Cardiac muscle cell (in vitro differentiated cells and primary cell): Measurements from ENCODE around the gene PRKCA. TPM values are rescaled to one million over a fixed set of nuclear protein-coding genes. Genes with fewer than 3 reads are reported as not detected.

Source experiments
- DNase-seq, 2 donors: peaks; one replicate each; pipeline versions ENCODE4 v3.0.0 to v3.0.0-alpha.2; 2010 to 2017; ENCODE audit warnings: low read depth in 1 of 2, low spot score in 1 of 2
- H3K27ac ChIP-seq: fragments of 200-600 bp; sonication (generic); 2 replicates; pipeline ENCODE4 v1.5.1; 2016
- H3K27me3 ChIP-seq: fragments of 200-600 bp; sonication (generic); 2 replicates; pipeline ENCODE4 v1.6.0; 2016; ENCODE audit warnings: control low read depth
- H3K36me3 ChIP-seq: fragments of 200-600 bp; sonication (generic); 2 replicates; pipeline ENCODE4 v1.5.1; 2016; ENCODE audit warnings: control low read depth
- H3K4me1 ChIP-seq: fragments of 200-600 bp; sonication (generic); 2 replicates; pipeline ENCODE4 v1.8.1; 2017; ENCODE audit warnings: low read depth, mild to moderate bottlenecking, mixed run types
- H3K4me3 ChIP-seq: fragments of 200-600 bp; sonication (generic); 2 replicates; pipeline ENCODE4 v1.5.1; 2016; ENCODE audit warnings: mild to moderate bottlenecking
- H3K9me3 ChIP-seq: fragments of 200-600 bp; sonication (generic); 2 replicates; pipeline ENCODE4 v1.5.1; 2017; ENCODE audit warnings: low read depth, mild to moderate bottlenecking, control low read depth
- CTCF ChIP-seq: IDR thresholded peaks from 2 replicates; pipeline ENCODE4 v1.5.1; 2012; ENCODE audit warnings: low read depth, mild to moderate bottlenecking, low read length
- polyA plus RNA-seq: library from polyadenylated mRNA; unstranded; fragments of >200 nt; fragmentation: Nextera tagmentation; extraction: Ambion mirVana; gene quantifications from 2 replicates; pipeline ENCODE4 v1.2.1, GENCODE V29; 2016
- total RNA-seq: library from RNA; depleted of rRNA; stranded (reverse); fragments of >200 nt; gene quantifications from 2 replicates; pipeline ENCODE4 v1.2.3, GENCODE V29; 2016

Gene PRKCA
- total and polyA plus RNA-seq, 2 experiments from 2014 or later, result 3.1 to 10.3 TPM

GRCh38 chr17:66749217-66749832 is 446.9 kb downstream of the PRKCA start:
- no peaks in the 10 kb centered on the region for H3K27me3 ChIP-seq
- H3K36me3 ChIP-seq, result no peaks in the 10 kb centered on the region
- no peak overlapping the region for H3K27ac ChIP-seq
- H3K4me3 ChIP-seq, result no peak overlapping the region
- no peak for TF ChIP-seq CTCF
- no peaks in the 10 kb centered on the region for H3K9me3 ChIP-seq
- no peak for DNase-seq
- H3K4me1 ChIP-seq, result no peaks in the 10 kb centered on the region

- H3K4me1 ChIP-seq, result no peaks in the 10 kb centered on the region
- no peak overlapping the region for H3K27ac ChIP-seq
- H3K4me3 ChIP-seq, result no peak overlapping the region
- no peaks in the 10 kb centered on the region for H3K9me3 ChIP-seq
- H3K27me3 ChIP-seq, result no peaks in the 10 kb centered on the region
- H3K36me3 ChIP-seq, result no peaks in the 10 kb centered on the region
- TF ChIP-seq CTCF, result no peak
- DNase-seq, result no peak
Measured at GRCh38 chr17:66750116-66750515, 447.7 kb downstream of the PRKCA start.

GRCh38 chr17:66750781-66751543 is 448.5 kb downstream of the PRKCA start:
- no peaks in the 10 kb centered on the region for H3K36me3 ChIP-seq

GRCh38 chr17:66751771-66752170 is 449.4 kb downstream of the PRKCA start:
- no peak for DNase-seq
- no peak for TF ChIP-seq CTCF
- no peak overlapping the region for H3K27ac ChIP-seq
- H3K27me3 ChIP-seq, result no peaks in the 10 kb centered on the region
- H3K9me3 ChIP-seq, result no peaks in the 10 kb centered on the region
- no peaks in the 10 kb centered on the region for H3K4me1 ChIP-seq
- no peaks in the 10 kb centered on the region for H3K36me3 ChIP-seq
- no peak overlapping the region for H3K4me3 ChIP-seq

More at GRCh38 chr17:66750781-66751543, 448.5 kb downstream of the PRKCA start:
- no peaks in the 10 kb centered on the region for H3K9me3 ChIP-seq
- no peak overlapping the region for H3K27ac ChIP-seq
- no peak for DNase-seq
- H3K27me3 ChIP-seq, result no peaks in the 10 kb centered on the region
- H3K4me3 ChIP-seq, result no peak overlapping the region
- no peak for TF ChIP-seq CTCF
- no peaks in the 10 kb centered on the region for H3K4me1 ChIP-seq

GRCh38 chr17:66752411-66752810 is 450.0 kb downstream of the PRKCA start:
- Histone ChIP-seq H3K36me3 (no peaks in the 10 kb centered on the region), H3K4me3 (no peak overlapping the region), H3K4me1 (no peaks in the 10 kb centered on the region), H3K27ac (no peak overlapping the region), H3K9me3 (no peaks in the 10 kb centered on the region), H3K27me3 (no peaks in the 10 kb centered on the region)
- TF ChIP-seq CTCF, result no peak
- no peak for DNase-seq
